ENCODE data around the gene GPR137. TPM values are rescaled to one million over a fixed set of nuclear protein-coding genes. Genes with fewer than 3 reads are reported as not detected.
A peak's percentile ranks its signal among the peaks of the same experiment; 100 is the strongest.

Gene GPR137
- total RNA-seq, 2 donors from 2014 or later: 40.6 to 41.4 TPM

DNA sequence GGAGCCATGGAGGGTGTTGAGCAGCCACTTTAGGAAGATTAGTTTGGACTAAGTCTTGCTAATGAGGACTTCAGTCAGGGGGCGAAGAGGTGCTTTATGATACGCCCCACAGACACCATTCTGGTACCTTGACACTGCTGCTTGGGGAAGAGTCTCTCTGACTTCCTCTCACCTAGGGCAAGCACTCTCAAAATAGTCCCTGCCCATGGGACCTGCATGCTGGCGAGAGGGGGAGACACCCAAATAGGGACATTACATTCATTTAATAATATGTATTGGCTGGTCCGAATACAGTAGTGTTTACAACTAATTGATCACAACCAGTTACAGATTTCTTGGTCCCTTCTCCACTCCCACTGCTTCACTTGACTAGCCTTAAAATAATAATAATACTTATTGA, 10.1 kb downstream of the GPR137 start:
- H3K27ac Mint-ChIP-seq: no peak overlapping the region
- H3K4me3 Mint-ChIP-seq: no peak overlapping the region
- ATAC-seq (replicated peaks): no peak
- H3K4me1 Mint-ChIP-seq: peaks cover 4% of the 10 kb centered on the region
- peaks cover 45% of the 10 kb centered on the region for H3K27me3 Mint-ChIP-seq
- no peaks in the 10 kb centered on the region for H3K9me3 Mint-ChIP-seq
- H3K36me3 Mint-ChIP-seq (ENCODE audit: low read depth): peaks cover 6% of the 10 kb centered on the region

DNA sequence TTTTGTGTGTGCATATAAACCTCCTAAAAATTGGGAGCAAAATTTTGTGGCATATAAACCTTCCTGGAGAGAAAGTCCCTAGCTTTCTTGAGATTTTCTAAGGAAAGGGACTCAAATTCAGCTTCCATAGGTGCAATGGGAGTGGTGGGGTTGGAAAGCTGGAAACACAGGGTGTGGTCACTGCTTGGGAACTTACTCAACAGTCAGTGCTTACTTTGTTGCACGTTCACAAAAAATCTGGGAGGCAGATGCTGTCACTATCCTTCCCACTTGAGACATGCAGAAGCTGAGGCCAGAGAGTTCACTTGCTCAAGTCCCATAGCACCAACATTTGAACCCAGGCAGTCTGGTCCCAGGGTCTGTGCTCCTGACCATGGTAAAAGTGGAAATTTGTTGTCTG, 10.6 kb downstream of the GPR137 start:
- peaks cover 45% of the 10 kb centered on the region for H3K27me3 Mint-ChIP-seq
- no peak for ATAC-seq (replicated peaks)
- peaks cover 4% of the 10 kb centered on the region for H3K4me1 Mint-ChIP-seq
- peaks cover 4% of the 10 kb centered on the region for H3K36me3 Mint-ChIP-seq (ENCODE audit: low read depth)
- no peak overlapping the region for H3K4me3 Mint-ChIP-seq
- H3K27ac Mint-ChIP-seq: no peak overlapping the region
- no peaks in the 10 kb centered on the region for H3K9me3 Mint-ChIP-seq

DNA sequence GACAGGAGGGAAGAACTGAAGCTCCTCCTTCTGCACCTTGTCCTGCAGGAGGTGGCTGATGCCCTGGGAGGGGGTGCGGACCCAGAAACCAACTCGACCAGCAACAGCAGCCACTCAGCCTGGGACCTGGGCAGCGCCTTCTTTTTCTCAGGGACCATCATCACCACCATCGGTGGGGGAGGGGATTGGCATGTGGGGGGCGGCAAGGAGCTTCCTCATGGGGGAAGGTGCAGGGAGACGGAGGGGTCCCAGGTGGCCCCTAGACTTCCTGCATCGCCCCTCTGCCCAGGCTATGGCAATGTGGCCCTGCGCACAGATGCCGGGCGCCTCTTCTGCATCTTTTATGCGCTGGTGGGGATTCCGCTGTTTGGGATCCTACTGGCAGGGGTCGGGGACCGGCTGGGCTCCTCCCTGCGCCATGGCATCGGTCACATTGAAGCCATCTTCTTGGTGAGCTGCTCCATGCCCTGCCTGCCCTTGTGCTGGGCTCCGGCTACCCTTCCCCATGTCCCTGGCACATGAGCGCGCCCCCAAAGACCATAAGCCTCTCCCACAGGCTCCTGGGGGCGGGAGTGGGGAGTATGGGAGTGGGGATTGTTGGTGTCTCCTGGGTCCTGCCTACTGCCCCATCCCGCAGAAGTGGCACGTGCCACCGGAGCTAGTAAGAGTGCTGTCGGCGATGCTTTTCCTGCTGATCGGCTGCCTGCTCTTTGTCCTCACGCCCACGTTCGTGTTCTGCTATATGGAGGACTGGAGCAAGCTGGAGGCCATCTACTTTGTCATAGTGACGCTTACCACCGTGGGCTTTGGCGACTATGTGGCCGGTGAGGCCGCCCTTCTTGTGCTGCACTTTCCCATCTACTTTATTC, 11.4 kb downstream of the GPR137 start:
- peaks cover 4% of the 10 kb centered on the region for H3K36me3 Mint-ChIP-seq (ENCODE audit: low read depth)
- no peak for ATAC-seq (replicated peaks)
- no peak overlapping the region for H3K4me3 Mint-ChIP-seq
- no peak overlapping the region for H3K27ac Mint-ChIP-seq
- peaks cover 4% of the 10 kb centered on the region for H3K4me1 Mint-ChIP-seq
- no peaks in the 10 kb centered on the region for H3K9me3 Mint-ChIP-seq
- peaks cover 45% of the 10 kb centered on the region for H3K27me3 Mint-ChIP-seq

DNA sequence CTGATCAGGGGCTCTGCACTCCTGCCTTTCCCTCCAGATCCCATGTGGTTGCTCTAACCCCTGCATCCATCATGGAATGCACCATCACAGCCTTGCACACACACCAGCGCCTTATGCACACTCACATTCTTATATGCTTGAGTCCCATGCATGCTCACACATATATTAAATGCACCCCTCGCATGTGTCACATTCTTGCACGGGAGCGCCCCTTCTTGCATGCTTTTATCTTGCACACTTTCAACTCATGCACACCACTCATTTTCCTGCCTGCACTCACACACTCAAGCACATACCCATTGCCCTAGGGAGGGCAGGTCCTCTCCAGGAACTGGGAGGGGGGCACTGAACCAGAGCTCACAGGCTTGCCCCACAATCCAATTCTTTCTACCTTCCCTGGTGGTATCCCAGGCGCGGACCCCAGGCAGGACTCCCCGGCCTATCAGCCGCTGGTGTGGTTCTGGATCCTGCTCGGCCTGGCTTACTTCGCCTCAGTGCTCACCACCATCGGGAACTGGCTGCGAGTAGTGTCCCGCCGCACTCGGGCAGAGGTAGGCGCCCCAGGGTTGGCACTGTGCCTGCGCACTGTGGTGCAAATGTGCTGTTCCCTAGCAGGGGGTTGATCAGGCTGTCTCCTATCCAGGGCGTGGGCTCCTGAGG, 12.2 kb downstream of the GPR137 start:
- H3K4me3 Mint-ChIP-seq: no peak overlapping the region
- H3K27me3 Mint-ChIP-seq: peaks cover 45% of the 10 kb centered on the region
- H3K36me3 Mint-ChIP-seq (ENCODE audit: low read depth): peaks cover 4% of the 10 kb centered on the region
- no peak overlapping the region for H3K27ac Mint-ChIP-seq
- no peaks in the 10 kb centered on the region for H3K9me3 Mint-ChIP-seq
- no peak for ATAC-seq (replicated peaks)
- peaks cover 4% of the 10 kb centered on the region for H3K4me1 Mint-ChIP-seq

DNA sequence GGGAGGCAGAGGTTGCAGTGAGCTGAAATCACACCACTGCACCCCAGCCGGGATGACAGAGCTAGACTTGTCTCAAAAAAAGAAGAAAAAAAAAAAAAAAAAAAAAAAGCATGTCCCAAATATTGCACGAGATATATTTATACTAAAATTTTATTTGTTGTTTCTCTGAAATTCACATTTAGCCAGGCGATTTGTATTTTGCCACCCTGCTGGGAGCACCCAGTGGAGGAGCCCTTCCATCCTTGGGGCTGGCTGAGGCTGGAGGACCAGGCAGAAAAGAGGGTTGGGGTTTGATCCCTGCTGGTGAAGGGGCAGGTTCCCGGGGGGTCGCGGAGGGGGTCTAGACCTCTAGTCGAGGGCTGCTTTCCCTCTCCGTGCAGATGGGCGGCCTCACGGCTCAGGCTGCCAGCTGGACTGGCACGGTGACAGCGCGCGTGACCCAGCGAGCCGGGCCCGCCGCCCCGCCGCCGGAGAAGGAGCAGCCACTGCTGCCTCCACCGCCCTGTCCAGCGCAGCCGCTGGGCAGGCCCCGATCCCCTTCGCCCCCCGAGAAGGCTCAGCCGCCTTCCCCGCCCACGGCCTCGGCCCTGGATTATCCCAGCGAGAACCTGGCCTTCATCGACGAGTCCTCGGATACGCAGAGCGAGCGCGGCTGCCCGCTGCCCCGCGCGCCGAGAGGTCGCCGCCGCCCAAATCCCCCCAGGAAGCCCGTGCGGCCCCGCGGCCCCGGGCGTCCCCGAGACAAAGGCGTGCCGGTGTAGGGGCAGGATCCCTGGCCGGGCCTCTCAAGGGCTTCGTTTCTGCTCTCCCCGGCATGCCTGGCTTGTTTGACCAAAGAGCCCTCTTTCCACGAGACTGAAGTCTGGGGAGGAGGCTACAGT, 13.6 kb downstream of the GPR137 start:
- peaks cover 45% of the 10 kb centered on the region for H3K27me3 Mint-ChIP-seq
- peak overlapping the region; percentile 73 for H3K4me3 Mint-ChIP-seq
- H3K36me3 Mint-ChIP-seq (ENCODE audit: low read depth): peaks cover 4% of the 10 kb centered on the region
- ATAC-seq (replicated peaks): no peak
- no peaks in the 10 kb centered on the region for H3K9me3 Mint-ChIP-seq
- H3K4me1 Mint-ChIP-seq: peaks cover 7% of the 10 kb centered on the region
- no peak overlapping the region for H3K27ac Mint-ChIP-seq

DNA sequence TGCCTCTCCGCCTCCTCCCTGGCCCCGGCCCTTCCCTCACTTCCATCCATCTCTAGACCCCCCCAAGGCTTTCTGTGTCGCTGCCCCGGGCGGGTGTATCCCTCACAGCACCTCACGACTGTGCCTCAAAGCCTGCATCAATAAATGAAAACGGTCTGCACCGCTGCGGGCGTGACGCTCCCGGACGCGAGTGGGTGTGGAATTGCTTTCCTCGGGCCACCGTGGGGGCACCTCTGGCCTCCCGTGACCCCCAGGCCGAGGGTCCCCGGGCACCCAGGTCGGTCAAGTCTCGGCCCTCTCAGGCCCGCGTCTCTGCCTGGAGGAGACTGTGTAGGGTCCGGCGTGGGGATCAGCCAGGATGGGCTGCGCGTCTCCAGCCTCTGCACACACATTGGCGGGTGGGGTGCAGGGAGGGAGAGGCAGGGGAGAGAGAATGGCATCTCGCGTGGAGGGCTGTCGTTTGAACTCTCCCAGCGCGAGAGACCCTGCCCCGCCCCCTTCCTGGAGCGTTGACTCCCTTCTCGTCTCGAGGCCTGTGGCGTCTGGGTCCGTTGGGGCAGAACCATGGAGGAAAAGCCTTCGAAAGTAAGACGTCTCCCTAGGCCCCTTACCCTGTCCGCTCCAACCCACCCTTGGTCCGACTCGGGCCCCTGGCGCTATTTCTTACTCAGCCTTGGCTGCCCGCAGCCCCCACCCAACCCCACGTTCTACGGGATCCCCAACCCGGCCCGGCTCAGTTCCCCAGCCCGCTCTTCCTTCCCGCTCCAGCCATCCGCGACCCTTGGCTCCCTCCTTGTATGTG, 14.4 kb downstream of the GPR137 start, which contains the start of gene CATSPERZ:
CATSPERZ (plus strand) TSS at position 512 of the 802 bp plus-strand sequence; CDS start at position 565, 53 bp downstream.
- H3K27me3 Mint-ChIP-seq: peaks cover 39% of the 10 kb centered on the region
- H3K4me3 Mint-ChIP-seq: peak within 1 kb of the TSS; percentile 73
- no peak for ATAC-seq (replicated peaks)
- peaks cover 4% of the 10 kb centered on the region for H3K36me3 Mint-ChIP-seq (ENCODE audit: low read depth)
- H3K27ac Mint-ChIP-seq: no peak within 1 kb of the TSS
- H3K4me1 Mint-ChIP-seq: peaks cover 10% of the 10 kb centered on the region
- H3K9me3 Mint-ChIP-seq: no peaks in the 10 kb centered on the region

DNA sequence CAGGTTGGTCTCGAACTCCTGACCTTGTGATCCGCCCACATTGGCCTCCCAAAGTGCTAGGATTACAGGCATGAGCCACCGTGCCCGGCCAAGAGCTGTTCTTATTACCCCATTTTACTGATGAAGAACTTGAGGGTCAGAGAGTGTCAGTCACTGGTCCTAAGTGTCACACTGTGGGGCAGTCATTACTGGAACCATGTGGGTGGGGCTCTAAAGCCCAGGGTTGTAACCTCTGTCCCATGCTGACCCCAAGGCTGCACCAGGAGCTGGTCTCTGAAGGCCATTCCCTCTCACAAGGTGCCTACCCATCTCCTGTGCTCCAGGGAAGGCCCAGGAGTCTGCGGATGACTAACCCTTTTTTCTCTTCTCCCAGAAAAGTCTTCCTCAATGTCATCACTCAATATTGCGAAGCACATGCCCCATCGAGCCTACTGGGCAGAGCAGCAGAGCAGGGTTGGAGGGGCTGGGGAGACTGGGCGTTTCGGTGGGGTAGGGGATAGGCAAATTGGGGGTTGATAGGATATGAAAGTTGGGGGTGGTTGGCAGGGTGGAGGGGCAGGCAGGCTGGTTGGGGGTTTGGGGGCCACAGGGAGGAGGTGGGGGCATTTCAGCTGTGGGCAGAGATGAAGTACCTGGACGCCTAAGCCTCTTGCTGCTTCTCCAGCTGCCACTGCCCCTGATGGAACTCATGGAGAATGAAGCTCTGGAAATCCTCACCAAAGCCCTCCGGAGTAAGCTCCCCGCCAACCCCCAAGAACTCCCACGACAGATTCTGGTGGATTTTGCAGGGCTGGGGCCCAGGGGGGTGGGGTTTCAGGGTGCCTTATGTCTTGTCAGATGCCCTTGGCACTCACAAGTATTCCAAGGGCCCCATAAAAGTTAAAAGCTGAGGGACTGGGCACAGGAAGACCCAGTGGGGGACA, 17.7 kb downstream of the GPR137 start:
- ATAC-seq (replicated peaks): no peak
- Mint-ChIP-seq H3K36me3 (ENCODE audit: low read depth) (peaks cover 20% of the 10 kb centered on the region), H3K27me3 (peaks cover 10% of the 10 kb centered on the region), H3K4me3 (peak overlapping the region; percentile 98), H3K9me3 (no peaks in the 10 kb centered on the region), H3K4me1 (peaks cover 10% of the 10 kb centered on the region), H3K27ac (no peak overlapping the region)

DNA sequence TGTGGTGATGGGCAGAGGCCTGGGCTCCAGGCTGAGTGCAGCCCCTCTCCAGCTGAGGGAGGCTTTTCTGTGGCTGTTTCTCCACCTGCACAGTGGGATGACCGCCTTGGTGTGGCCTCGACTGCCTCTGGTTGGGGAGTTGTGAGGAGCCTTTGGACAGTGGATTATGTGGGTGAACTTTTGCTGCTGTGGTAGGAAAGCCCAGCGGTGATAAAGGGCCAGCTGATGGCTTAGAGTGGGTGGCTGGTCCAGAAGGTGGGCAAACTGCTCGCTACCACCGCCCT, 18.3 kb downstream of the GPR137 start:
- Mint-ChIP-seq H3K36me3 (ENCODE audit: low read depth) (peaks cover 23% of the 10 kb centered on the region), H3K4me3 (peak overlapping the region; percentile 98), H3K9me3 (no peaks in the 10 kb centered on the region), H3K27ac (peak overlapping the region; percentile 91), H3K27me3 (peaks cover 10% of the 10 kb centered on the region), H3K4me1 (peaks cover 10% of the 10 kb centered on the region)
- no peak for ATAC-seq (replicated peaks)

DNA sequence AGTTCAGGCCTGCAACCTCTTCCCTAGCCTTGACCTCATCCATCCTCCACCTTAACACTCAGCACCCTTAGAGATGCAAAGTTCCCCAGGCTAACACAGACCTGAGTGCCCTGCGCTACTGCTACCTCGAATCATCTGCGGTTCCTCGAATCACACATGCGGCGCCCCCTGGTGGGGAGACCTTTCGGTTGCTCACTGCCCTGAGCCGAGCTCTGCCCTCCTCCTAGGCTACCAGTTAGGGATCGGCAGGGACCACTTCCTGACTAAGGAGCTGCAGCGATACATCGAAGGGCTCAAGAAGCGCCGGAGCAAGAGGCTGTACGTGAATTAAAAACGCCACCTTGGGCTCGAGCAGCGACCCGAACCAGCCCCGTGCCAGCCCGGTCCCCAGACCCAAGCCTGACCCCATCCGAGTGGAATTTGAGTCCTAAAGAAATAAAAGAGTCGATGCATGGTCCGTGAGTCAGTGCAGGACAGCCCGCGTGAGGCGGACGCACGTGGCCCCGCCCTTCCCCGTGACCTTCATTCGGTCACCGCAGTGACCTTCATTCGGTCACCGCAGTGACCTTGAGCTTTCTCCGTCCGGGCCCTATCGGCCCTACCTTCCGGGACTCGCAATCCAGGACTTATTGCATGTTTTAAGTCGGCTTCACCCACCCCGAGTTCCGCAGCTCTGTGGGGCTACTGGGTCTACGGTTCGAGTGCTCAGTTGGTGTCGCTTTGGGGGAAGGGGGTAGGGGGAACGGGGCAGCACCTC, 18.8 kb downstream of the GPR137 start:
- Mint-ChIP-seq H3K9me3 (no peaks in the 10 kb centered on the region), H3K27ac (peak overlapping the region; percentile 91), H3K36me3 (ENCODE audit: low read depth) (peaks cover 28% of the 10 kb centered on the region), H3K4me1 (peaks cover 10% of the 10 kb centered on the region), H3K27me3 (peaks cover 10% of the 10 kb centered on the region), H3K4me3 (peak overlapping the region; percentile 98)
- peak; percentile 55 for ATAC-seq (replicated peaks)

DNA sequence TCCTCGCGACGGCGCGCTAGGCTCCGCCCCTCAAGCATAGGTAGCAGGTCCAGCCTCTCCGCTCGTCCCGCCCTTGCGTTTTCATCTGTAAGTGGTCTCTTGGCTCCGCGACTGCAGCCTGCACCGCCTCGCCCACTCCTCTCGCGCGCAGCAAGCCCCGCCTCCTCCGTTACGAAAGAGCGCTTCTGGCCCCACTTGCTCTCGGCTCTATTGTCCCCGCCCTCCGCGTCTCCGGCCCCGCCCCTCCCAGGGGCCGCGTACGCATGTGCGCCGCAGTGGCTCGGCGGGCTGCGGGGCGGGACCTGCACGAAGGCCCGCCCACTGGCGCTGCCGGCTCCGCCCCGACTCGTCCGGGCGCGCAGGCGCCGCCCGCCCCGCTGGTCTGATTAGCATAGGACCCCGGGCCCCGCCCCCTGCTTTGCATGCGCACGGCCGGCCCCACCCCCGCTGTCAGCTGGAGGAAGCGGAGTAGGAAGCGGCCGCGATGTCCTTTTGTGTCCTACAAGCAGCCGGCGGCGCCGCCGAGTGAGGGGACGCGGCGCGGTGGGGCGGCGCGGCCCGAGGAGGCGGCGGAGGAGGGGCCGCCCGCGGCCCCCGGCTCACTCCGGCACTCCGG, 19.5 kb downstream of the GPR137 start, which contains the start of gene ESRRA:
ESRRA (plus strand) TSS at position 450 of the 616 bp plus-strand sequence. CDS start 1,656 bp downstream, outside the sequence.
- ATAC-seq (replicated peaks): peak; percentile 75
- Mint-ChIP-seq H3K27ac (peak within 1 kb of the TSS; percentile 97), H3K36me3 (ENCODE audit: low read depth) (peaks cover 29% of the 10 kb centered on the region), H3K4me1 (peaks cover 10% of the 10 kb centered on the region), H3K4me3 (peak within 1 kb of the TSS; percentile 98), H3K27me3 (peaks cover 5% of the 10 kb centered on the region), H3K9me3 (no peaks in the 10 kb centered on the region)

DNA sequence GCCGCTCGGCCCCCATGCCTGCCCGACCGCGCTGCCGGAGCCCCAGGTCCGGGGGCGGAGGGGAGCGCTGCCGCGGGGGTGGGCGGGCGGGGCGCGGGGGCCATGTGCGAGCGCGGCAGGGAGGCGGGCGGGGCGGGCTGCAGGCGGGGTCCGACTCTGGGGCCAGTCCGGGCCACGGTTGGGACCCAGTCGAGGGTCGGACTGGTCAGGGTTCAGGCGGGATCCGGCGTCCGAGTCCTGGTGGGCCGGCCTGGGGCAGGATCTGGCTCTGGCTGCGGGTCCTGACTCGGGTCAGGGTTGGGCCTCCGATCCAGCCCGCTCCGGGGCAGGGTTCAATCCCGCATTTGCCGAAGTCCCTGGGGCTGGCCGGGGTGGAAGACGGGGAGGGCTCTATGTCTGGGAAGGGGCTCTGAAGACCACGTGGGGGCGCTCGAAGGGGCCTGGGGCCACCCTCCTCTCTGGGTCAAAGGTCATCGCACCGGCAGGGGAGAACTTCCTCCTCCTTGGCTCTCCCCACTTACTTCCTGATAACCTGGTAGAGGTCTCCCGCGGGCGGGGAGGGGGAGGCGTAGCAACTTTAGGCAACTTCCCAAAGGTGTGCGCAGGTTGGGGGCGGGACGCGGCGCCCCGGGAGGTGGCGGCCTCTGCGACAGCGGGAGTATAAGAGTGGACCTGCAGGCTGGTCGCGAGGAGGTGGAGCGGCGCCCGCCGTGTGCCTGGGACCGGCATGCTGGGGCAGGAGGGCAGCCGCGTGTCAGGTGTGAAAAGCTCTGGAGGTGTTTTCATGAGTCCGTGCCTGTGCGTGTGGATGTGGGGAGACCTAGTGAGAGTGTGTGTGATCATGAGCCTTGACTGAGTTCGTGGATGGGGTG, 20.3 kb downstream of the GPR137 start:
- Mint-ChIP-seq H3K4me1 (peaks cover 5% of the 10 kb centered on the region), H3K9me3 (no peaks in the 10 kb centered on the region), H3K36me3 (ENCODE audit: low read depth) (peaks cover 29% of the 10 kb centered on the region), H3K4me3 (peak overlapping the region; percentile 98), H3K27me3 (no peaks in the 10 kb centered on the region), H3K27ac (peak overlapping the region; percentile 97)
- ATAC-seq (replicated peaks): peak; percentile 22
